GM19035 (cell line): ENCODE measurements around the gene TAAR8.
"Not testable (repeated sequence)": the region's sequence is repeated elsewhere in the genome, so short reads cannot be mapped to it uniquely, and the experiment has no call there.

Source experiments
- ATAC-seq: cut with Tn5 transposase; IDR thresholded peaks from one replicate; pipeline ENCODE4 v1.9.1; 2021; ENCODE audit not compliant: unreplicated experiment

Gene TAAR8

GRCh38 chr6:132537977-132538376 is 14.5 kb upstream of the TAAR8 start, which contains the start of gene TAAR9:
Gene TAAR9 (plus strand): TSS chr6:132538277. CDS start chr6:132538290, 13 bp downstream.
- ATAC-seq, result no peak

DNA sequence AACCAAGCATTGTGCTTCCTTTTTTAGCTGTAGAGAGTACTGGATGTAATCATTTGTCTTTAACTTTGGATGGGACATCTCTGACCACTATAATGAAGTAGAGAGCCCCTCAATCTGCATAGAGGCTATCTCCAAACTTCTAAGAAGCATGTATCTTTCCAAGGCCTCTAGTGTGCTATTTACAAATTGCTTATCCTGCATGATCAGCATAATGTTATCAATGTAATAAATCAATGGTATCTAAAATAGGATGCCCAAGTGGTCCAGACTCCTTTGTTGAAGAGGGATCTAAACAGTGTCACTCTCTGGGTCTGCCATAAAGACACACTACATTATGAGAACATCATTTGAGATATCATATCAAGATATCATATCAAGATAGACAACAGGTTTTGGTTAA is 7.6 kb upstream of the TAAR8 start:
- no peak for ATAC-seq

DNA sequence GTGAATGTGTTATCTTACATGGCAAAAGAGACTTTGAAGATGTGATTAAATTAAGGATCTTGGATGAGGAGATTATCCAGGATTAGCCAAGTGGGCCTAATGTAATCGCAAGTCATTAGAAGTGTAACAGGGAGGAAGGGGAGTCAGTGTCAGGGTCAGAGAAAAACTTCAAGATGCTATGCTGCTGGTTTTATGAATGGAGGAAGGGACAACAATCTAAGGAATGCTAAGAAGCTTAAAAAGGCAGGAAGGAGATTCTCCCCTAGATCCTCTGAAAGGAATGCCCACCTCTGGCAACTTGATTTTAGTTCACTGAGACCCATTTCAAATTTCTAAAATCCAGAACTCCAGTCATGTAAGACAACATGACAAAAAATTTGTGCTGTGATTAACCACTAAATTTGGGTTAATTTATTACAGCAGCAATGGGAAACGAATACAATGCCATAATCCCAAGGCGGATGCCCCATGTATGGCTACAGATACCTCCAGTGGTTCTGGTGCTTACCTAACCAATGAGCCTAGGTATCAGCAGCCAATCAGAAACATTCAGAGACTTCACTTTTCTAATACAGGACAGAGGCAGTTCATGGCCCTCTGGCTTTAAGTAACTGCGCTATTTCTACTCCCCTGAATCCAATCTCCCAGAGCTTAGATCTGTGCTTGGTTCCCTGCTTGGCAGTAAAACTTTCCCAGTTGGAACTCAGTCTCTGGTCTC is 3.6 kb upstream of the TAAR8 start:
- ATAC-seq, result no peak

GRCh38 chr6:132551214-132551613 is 1.3 kb upstream of the TAAR8 start:
- no peak for ATAC-seq

GRCh38 chr6:132560087-132560486 is 7.6 kb downstream of the TAAR8 start:
- ATAC-seq, result not testable (repeated sequence)

- no peak for ATAC-seq
Measured at GRCh38 chr6:132566404-132566803, 13.9 kb downstream of the TAAR8 start.

GRCh38 chr6:132567566-132567965 is 15.1 kb downstream of the TAAR8 start:
- no peak for ATAC-seq

DNA sequence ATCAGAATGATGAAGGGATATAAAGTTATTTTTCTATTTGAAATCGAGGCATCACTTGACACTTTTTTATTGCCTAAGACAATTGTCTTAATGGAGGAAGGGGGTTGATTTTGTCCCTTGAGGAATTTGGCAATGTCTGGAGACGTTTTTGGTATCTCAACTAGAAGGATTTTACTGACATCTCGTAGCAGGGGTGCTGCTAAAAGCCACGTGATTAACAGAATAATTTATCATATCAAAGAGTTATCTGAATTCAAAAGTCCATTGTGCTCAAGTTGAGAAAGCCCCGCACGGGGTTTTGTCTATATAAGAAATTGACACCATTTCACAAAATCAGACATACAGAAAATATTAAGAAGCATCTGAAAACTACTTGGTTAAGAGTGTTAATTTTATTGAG is 16.1 kb downstream of the TAAR8 start:
- no peak for ATAC-seq

DNA sequence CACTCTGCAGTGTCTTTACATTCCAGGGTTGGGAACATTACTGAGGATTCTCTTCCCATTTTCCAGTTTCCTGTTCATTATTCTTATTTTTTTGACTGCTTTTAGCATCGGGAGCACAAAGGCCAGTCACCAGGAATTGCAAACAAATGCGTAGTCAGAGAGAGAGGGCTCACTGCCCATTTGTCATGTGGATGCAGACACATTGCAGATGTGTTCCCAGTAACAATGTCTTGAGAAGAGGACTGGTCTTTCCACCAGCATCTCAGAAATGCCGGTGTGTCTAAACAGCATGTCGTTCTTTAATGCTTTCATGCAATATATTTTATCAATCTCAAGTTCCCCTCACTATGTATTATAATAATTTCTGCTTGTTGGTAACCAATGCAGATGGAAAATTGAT is 16.7 kb downstream of the TAAR8 start:
- ATAC-seq, result no peak

DNA sequence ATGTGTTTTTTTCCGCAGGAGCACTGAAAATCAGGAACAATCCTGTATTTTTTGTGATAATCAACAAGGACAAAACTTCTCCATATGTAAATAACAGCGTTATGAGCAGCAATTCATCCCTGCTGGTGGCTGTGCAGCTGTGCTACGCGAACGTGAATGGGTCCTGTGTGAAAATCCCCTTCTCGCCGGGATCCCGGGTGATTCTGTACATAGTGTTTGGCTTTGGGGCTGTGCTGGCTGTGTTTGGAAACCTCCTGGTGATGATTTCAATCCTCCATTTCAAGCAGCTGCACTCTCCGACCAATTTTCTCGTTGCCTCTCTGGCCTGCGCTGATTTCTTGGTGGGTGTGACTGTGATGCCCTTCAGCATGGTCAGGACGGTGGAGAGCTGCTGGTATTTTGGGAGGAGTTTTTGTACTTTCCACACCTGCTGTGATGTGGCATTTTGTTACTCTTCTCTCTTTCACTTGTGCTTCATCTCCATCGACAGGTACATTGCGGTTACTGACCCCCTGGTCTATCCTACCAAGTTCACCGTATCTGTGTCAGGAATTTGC is 17.8 kb downstream of the TAAR8 start, which contains the start of gene TAAR6:
Gene TAAR6 (plus strand): TSS at position 102 of the 557 bp plus-strand sequence. CDS start 0 bp downstream, at position 102.
- no peak for ATAC-seq

DNA sequence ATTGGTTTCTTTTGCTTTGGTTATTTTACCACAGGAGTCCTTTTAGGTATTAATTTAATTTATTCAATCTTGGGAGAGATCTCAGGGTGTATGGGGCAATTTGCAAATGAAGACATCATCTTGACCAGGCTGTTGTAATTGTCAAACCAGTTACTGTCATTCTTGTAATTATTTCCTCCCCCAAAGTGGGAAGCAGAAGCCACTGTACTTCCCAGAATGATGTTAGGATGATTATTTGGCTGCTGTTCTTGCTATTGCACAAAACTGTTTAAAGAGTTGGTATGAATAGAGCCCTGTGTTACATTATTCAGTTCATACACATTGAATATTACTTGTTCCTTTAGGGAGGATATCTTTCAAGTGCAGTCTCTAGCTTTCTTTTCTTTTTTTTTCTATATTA is 19.3 kb downstream of the TAAR8 start:
- ATAC-seq, result no peak

DNA sequence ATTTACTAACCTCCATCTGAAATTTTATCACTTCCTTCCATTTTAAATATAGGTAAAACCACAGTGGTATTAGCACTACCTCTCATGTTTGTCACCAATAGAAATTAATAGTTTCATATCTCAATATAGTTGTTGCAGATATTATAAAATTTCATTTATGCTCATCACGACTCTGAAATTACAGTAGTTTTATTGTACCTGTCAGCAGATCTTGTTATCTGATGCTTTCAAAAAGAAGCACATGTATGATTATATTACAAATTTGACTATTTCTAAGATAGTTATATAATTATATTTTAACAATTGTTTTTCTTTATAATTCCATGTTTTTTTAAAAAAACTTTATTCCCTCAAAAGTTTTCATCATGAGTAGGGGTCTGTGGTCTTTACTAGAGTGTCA is 32.2 kb downstream of the TAAR8 start:
- ATAC-seq, result no peak

DNA sequence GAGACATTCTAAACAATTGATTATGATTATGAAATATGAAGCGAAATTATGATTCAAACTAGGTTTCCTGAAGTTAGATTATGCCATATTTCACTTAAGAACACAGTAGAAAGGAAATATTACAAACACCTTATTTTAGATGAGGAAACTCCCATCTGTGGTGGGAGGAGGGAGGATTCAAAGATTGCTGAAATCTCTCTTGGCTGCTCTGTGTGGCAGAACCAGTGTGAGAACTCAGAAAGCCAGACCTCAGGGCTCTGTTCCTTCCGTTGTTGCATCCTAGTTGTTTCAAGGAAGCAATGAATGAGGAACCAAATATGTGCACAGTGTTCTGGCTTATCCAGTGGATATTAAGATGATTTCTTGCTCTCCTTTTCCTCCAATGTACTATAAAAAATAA is 35.0 kb downstream of the TAAR8 start:
- ATAC-seq, result no peak

GRCh38 chr6:132589454-132589853 is 37.0 kb downstream of the TAAR8 start, which contains the start of gene TAAR5:
Gene TAAR5 (minus strand): TSS chr6:132589741. CDS start chr6:132589686, 55 bp downstream.
- no peak for ATAC-seq

DNA sequence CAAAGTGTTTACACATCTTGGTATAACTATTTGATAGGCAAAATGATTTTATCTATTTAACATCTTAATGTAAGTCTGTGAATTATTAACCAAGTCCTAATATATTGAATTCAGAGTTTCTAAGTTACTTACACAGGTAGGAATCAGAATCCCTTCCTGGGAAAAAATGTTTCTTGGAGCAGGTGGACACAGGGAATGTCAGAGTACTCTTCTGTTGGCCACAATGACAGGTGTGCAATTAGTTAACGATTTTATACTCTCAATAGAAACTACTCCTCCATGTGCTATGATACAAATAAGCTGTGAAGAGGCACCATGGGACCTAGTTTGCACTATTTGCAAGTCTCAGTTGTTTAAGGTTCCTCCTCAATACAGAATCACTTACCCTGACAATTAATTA is 37.9 kb downstream of the TAAR8 start:
- ATAC-seq, result no peak

- ATAC-seq, result no peak
Measured at GRCh38 chr6:132592855-132593254, 40.4 kb downstream of the TAAR8 start.

DNA sequence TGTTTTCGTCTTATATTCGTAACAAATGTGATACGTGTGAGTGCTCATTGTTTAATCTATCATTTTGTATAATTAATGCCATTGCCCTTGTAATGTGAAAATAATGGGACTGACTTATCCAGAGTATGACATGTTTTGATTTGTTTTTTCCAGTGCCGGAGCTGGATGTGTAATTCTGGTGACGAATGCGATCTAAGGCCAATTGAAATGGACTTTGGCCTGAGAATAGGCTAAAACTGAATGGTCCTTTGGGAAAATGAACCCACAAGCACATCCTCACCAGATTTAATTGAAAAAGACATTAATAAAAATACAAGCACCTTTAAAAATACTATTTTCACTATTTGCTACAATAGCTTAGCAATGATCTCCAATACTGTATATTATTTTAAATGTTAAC is 43.7 kb downstream of the TAAR8 start:
- no peak for ATAC-seq

DNA sequence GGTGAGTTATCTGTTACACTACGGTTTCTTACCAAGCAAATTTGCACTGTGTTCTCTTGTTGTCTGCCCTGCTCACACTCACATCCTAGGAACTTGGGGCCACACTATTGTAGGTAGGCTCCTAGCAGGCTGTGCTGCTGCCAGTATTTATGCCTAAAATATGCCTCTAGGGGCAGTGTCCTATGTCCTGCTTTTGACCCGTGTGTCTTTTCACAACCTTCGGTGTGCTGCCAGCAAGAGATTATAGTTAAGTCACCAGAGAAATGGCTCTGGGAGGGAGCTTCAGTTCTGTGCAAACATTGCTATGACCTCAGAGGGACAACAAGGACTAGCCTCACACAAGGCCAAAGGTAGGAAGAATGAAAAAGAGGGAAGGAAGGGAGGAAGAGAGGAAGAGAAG is 46.0 kb downstream of the TAAR8 start:
- peak; percentile 90 for ATAC-seq

GRCh38 chr6:132600900-132601299 is 48.4 kb downstream of the TAAR8 start:
- ATAC-seq, result not testable (repeated sequence)
